Ramos (cell line): Measurements from ENCODE around the gene POLR3A.

Experiments used
- in situ Hi-C: fragments of 300-500 bp; cut with MboI; formaldehyde crosslinking; loops from one replicate; pipeline ENCODE4 v1.14.3; 2022; ENCODE audit warnings: low sequenced_read_pairs; ENCODE audit not compliant: unreplicated experiment

POLR3A gene

DNA sequence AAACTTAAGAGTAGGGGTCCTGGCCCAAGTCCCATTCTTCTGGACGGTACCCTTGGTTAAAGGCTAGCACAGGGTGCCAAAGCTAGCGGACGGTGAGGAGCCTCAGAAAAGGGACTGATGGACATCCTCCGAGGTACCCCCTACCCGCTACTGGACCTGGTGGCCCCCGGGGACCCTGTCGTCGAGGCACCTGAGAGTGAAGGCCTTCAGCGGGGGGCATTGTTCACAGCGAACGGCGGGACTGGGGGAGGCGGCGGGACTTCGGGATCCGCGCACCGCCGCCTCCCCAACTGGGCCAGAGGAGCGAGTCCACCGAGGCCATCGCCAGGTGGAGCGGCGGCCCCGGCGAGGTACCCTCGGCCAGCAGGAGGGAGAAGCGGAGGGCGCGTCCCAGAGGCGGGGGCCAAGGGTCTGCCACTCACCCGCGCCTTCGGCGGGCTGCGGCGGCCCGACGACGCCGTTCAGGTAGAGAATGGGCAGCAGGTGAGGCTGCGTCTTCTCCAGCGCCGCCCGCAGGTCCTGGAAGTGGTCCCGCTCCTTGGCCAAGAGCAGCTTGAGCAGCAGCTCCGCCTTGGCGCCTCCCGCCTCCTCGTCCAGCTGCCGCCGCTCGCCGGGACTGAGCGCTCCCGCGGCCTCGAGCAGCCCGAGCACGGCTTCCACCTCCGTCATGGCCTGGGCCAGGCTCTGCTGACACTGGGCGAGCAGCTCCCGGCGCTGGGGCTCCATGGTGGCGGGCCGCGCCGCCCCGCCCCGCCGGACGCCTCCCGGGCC is 103.3 kb downstream of the POLR3A start:
- in situ Hi-C loops = no loop called here

- in situ Hi-C loops = no loop called here
Measured at GRCh38 chr10:77925410-77925794, 103.9 kb downstream of the POLR3A start.

DNA sequence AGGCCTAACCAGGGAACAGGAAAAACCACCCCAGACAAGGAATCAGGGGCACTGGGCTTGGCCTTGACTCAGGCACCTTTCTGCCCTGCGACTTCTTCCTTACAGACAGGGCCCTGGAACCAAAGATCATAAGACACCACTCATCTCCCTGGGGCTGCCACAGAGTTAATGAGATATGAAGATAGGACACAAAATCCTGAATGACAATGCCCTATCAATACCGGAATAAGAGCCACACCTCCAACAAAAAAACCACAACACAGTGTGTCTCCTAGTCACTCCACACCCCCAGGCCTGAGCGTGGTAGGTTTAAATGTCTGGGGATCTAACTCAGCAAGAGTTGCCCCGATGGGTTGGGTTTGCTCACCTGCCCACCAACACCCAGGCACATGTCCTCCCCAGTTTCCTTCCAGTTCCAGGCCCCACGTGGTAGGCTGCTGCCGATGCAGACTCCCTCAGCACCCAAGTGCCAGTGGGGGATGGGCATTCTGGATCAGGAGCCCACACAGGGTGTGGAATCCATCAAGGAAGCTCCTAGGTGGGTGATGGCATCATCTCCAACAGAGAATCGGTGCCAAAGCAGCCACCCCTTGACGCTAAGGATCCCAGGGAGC is 106.6 kb downstream of the POLR3A start:
- in situ Hi-C loops = no loop called here

DNA sequence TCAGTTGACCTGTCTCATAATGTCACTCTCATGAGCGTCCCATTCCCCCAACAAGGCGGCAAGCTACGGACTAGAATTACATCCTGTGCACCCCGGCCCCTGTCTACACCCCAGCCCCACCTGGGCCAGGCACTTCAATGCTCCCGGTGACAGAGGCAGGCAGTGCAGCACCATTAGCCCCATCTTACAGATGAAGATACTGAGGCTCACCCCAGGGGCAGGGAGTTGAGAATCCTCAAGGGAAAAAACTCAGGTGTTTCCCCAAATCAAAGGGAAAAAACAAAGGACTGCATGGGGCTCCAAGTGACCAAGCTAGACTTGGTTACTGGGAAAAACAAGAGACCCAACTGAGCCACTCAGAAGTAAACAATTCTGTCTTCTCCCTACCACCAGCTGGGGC is 107.3 kb downstream of the POLR3A start:
- in situ Hi-C loops = no loop called here

DNA sequence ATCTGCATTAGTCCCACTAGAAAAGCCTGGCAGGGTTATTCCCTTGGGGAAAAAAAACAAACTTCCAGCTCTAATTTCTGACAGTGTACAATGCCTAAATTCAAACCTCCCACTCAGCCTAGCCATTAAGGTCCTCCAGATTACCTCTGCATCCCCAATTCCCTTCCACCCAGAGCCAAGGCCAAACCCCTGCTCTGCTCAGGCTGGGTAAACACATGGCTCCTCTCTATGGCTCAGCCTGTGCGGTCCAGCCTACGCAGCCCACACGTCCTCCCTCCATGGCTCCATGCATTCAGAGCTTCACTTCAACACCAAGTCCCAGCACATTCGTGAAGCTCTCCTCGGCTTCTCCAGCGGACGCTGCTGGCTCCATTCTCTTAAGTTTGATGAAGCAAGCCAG is 107.9 kb downstream of the POLR3A start:
- in situ Hi-C loops = no loop called here

- in situ Hi-C loops = no loop called here
Measured at GRCh38 chr10:77920495-77920894, 108.8 kb downstream of the POLR3A start.

DNA sequence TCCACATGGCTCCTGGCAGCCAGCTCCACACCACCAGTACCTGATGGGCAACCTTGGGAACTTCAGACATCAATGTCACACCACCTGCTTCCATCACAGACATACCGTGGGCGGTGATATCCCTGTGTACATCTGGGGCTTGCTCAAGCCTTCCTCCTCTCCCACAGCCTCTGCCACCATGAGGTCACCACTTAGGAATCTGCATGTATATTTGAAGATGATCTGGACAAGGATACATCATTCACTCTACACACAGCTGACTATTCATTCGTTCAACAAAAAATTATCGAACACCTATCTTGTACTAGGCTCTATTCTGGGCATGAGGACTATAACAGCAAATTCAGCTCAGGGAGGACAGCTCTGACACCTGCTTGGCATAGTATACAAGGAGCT is 109.6 kb downstream of the POLR3A start:
- in situ Hi-C loops = no loop called here
